Calu3 (cell line): ENCODE measurements around the gene CLDN14. TPM values are rescaled to one million over a fixed set of nuclear protein-coding genes. Genes with fewer than 3 reads are reported as not detected.

Experiments used
- BruUV-seq: library from RNA; stranded (reverse); fragments of 400-500 nt; replicated peaks from 2 replicates; lab custom pipeline; 2021; lab: Mats Ljungman, UMichigan
- CTCF ChIA-PET: fragments of 300-600 bp; sonication (Branson Sonifier 250); formaldehyde crosslinking; loops from one replicate; lab custom pipeline; 2022; ENCODE audit warnings: antibody characterized with exemption; lab: Charles Lee
- DNase-seq: peaks from one replicate; pipeline ENCODE4 v3.0.0; 2022
- H3K27ac Mint-ChIP-seq: one replicate; pipeline ENCODE4 v1.8.0; 2022; ENCODE audit warnings: mixed read lengths; ENCODE audit not compliant: unreplicated experiment
- H3K27me3 Mint-ChIP-seq: one replicate; pipeline ENCODE4 v1.8.0; 2022; ENCODE audit warnings: mixed read lengths; ENCODE audit not compliant: unreplicated experiment
- H3K36me3 Mint-ChIP-seq: one replicate; pipeline ENCODE4 v1.8.0; 2022; ENCODE audit warnings: mild to moderate bottlenecking, moderate library complexity, mixed read lengths; ENCODE audit not compliant: insufficient read depth, unreplicated experiment
- H3K4me1 Mint-ChIP-seq: one replicate; pipeline ENCODE4 v1.8.0; 2022; ENCODE audit warnings: mild to moderate bottlenecking, low read depth, mixed read lengths; ENCODE audit not compliant: unreplicated experiment
- H3K4me3 Mint-ChIP-seq: one replicate; pipeline ENCODE4 v1.8.0; 2022; ENCODE audit warnings: mild to moderate bottlenecking, low read depth, moderate library complexity, mixed read lengths; ENCODE audit not compliant: unreplicated experiment
- H3K9me3 Mint-ChIP-seq: one replicate; pipeline ENCODE4 v1.8.0; 2022; ENCODE audit warnings: low read depth, mixed read lengths; ENCODE audit not compliant: unreplicated experiment
- intact Hi-C: fragments of 100-400 bp; cut with micrococcal nuclease; formaldehyde crosslinking; loops from one replicate; pipeline ENCODE4 v1.10.0; 2022; ENCODE audit not compliant: unreplicated experiment
- total RNA-seq: library from RNA; stranded (reverse); gene quantifications from 2 replicates; pipeline ENCODE4 v1.2.3, GENCODE V29; 2022
- TF ChIP-seq, protein P1 (sequence below): fragments of 200-600 bp; IDR thresholded peaks from one replicate; pipeline ENCODE4 v1.8.0; 2022; ENCODE audit warnings: antibody characterized with exemption; ENCODE audit not compliant: unreplicated experiment

The CLDN14 gene
- total RNA-seq, 1 experiment from 2014 or later, result not detected

- BruUV-seq, result no TSS peak
- Mint-ChIP-seq H3K9me3 (no peaks in the 10 kb centered on the region), H3K27ac (peak overlapping the region; percentile 39), H3K4me1 (peaks cover 16% of the 10 kb centered on the region), H3K27me3 (no peaks in the 10 kb centered on the region), H3K36me3 (peaks cover 4% of the 10 kb centered on the region), H3K4me3 (peak overlapping the region; percentile 45)
- TF ChIP-seq, protein P1, sequence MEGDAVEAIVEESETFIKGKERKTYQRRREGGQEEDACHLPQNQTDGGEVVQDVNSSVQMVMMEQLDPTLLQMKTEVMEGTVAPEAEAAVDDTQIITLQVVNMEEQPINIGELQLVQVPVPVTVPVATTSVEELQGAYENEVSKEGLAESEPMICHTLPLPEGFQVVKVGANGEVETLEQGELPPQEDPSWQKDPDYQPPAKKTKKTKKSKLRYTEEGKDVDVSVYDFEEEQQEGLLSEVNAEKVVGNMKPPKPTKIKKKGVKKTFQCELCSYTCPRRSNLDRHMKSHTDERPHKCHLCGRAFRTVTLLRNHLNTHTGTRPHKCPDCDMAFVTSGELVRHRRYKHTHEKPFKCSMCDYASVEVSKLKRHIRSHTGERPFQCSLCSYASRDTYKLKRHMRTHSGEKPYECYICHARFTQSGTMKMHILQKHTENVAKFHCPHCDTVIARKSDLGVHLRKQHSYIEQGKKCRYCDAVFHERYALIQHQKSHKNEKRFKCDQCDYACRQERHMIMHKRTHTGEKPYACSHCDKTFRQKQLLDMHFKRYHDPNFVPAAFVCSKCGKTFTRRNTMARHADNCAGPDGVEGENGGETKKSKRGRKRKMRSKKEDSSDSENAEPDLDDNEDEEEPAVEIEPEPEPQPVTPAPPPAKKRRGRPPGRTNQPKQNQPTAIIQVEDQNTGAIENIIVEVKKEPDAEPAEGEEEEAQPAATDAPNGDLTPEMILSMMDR, result no peak
- DNase-seq, result no peak
- intact Hi-C loops, result no loop called here
- CTCF ChIA-PET, result no interaction called here
Observed at GRCh38 chr21:36454706-36455105, 25.2 kb downstream of the CLDN14 start.

GRCh38 chr21:36454093-36454531 lies 25.8 kb downstream of the CLDN14 start:
- no peaks in the 10 kb centered on the region for H3K27me3 Mint-ChIP-seq
- H3K9me3 Mint-ChIP-seq, result no peaks in the 10 kb centered on the region
- CTCF ChIA-PET, result interaction anchor here (1.0 to 1.3 kb wide), 2 partner anchors 17 to 32 kb away, joined by 3 to 4 read pairs; no protein-coding TSS in a partner anchor
- intact Hi-C loops, result no loop called here
- TF ChIP-seq, protein P1, result no peak
- peak; percentile 40 for DNase-seq
- H3K4me3 Mint-ChIP-seq, result peak overlapping the region; percentile 45
- BruUV-seq, result no TSS peak
- peaks cover 16% of the 10 kb centered on the region for H3K4me1 Mint-ChIP-seq
- H3K36me3 Mint-ChIP-seq, result peaks cover 4% of the 10 kb centered on the region
- H3K27ac Mint-ChIP-seq, result peak overlapping the region; percentile 39

DNA sequence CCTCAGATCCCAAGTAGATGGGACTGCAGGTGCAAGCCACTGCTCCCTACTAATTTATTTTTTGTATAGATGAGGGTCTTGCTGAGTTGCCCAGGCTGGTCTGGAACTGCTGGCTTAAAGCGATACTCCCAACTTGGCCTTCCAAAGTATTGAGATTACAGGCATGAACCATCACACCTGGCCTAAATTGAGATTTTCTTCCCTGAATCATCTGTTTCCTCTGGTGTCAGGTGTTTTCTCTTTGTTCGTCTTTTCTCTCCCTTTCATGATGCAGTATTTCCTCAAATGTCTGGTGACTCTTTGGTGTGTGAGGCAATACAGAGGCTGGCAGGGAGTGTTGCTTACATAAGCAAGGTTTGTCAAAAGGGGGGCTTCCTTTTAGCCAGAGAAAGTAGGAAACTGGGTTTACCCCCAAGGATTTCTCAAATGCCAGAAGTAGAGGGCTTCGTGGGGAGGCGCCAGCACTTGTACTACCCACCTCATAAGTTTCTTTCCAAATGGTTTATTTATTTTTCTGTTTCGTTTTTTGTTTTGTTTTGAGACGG lies 27.6 kb downstream of the CLDN14 start:
- DNase-seq, result no peak
- TF ChIP-seq, protein P1, result no peak
- H3K27me3 Mint-ChIP-seq, result no peaks in the 10 kb centered on the region
- H3K9me3 Mint-ChIP-seq, result no peaks in the 10 kb centered on the region
- no peak overlapping the region for H3K4me3 Mint-ChIP-seq
- H3K36me3 Mint-ChIP-seq, result peaks cover 4% of the 10 kb centered on the region
- H3K27ac Mint-ChIP-seq, result no peak overlapping the region
- CTCF ChIA-PET, result interaction anchor here (0.6 kb wide), 1 partner anchor 258 kb away, joined by 7 read pairs; no protein-coding TSS in a partner anchor
- peaks cover 16% of the 10 kb centered on the region for H3K4me1 Mint-ChIP-seq
- no TSS peak for BruUV-seq
- intact Hi-C loops, result no loop called here

DNA sequence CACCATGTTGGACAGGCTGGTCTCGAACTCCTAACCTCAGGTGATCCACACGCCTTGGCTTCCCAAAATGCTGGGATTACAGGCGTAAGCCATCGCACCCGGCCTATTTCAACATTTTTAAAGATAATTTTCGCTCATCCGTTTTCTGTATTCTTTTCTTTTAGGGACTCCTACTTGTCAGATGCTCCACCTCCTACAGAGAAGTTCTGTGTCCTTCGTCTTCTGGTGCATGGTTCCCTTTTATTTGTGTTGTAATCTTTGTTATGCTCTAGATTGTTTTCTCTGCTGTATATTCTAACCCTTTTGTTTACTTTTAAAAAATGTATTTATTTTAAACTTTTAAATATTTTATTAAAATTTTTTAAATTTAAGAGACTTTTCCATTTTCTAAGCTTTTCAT lies 28.4 kb downstream of the CLDN14 start:
- intact Hi-C loops, result no loop called here
- H3K9me3 Mint-ChIP-seq, result no peaks in the 10 kb centered on the region
- CTCF ChIA-PET, result interaction anchor here (0.6 kb wide), 1 partner anchor 29 kb away, joined by 5 read pairs; no protein-coding TSS in a partner anchor

More for the DNA sequence above, 28.4 kb downstream of the CLDN14 start:
- Mint-ChIP-seq H3K4me1 (peaks cover 16% of the 10 kb centered on the region), H3K4me3 (no peak overlapping the region), H3K36me3 (peaks cover 6% of the 10 kb centered on the region), H3K27me3 (no peaks in the 10 kb centered on the region), H3K27ac (no peak overlapping the region)
- DNase-seq, result no peak
- no TSS peak for BruUV-seq
- TF ChIP-seq, protein P1, result no peak
